Uterus (tissue), 2 donors: ENCODE results near the gene PLA2G3.
A peak's percentile ranks its signal among the peaks of the same experiment; 100 is the strongest.

Experiments used
- POLR2A ChIP-seq, 2 donors: fragments of 450-650 bp; IDR thresholded peaks; one replicate each; pipeline ENCODE4 v1.6.1; 2016; ENCODE audit warnings: antibody characterized with exemption in 2 of 2, mild to moderate bottlenecking in 1 of 2, moderate library complexity in 1 of 2
- TF ChIP-seq, protein P1 (sequence below), 4 experiments: fragments of 200-600 bp in 2 of 4; fragments of 450-650 bp in 2 of 4; sonication (generic) in 2 of 4; IDR thresholded peaks; one replicate each; pipeline ENCODE4 v1.5.1; 2016 to 2019; ENCODE audit warnings: antibody characterized with exemption in 4 of 4, mild to moderate bottlenecking in 2 of 4, moderate library complexity in 1 of 4

DNA sequence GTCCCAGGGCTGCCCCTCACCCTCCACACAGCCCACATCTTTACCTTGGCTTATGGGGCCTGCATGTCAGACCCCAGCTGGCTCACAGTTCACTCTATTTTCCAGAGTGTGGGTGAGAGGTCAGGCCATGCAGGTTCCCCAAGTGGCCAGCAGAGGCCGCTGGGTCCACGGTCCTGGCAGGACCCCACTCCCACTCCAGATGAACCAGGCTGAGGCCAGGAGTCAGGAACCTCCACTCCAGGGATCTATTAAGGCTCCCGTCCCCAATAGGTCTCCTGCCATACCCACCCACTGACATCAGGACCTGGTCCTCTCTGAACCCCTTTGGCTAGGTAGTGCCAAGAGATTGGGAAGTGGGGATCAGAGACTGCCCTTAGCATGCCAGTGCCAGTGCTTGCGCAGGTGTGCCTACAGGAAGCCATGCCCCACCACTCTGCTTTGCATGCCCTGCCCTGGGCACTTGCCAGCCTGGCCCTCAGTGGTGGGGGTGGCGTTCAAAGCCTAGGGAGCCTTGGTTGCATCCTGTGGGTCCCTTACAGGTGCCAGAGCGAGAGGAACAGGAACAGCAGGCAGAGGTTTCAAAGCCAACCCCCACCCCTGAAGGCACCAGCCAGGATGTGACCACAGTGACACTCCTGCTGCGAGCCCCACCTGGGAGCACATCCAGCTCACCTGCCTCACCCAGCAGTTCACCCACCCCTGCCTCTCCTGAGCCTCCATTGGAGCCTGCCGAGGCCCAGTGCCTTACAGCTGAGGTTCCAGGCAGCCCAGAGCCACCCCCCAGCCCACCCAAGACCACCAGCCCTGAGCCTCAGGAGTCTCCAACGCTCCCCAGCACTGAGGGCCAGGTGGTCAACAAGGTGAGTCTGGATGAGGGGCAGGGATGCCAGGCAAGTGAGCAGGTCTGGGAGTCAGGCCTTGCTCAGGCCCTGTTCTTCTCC is 50.9 kb downstream of the PLA2G3 start:
- TF ChIP-seq, protein P1, sequence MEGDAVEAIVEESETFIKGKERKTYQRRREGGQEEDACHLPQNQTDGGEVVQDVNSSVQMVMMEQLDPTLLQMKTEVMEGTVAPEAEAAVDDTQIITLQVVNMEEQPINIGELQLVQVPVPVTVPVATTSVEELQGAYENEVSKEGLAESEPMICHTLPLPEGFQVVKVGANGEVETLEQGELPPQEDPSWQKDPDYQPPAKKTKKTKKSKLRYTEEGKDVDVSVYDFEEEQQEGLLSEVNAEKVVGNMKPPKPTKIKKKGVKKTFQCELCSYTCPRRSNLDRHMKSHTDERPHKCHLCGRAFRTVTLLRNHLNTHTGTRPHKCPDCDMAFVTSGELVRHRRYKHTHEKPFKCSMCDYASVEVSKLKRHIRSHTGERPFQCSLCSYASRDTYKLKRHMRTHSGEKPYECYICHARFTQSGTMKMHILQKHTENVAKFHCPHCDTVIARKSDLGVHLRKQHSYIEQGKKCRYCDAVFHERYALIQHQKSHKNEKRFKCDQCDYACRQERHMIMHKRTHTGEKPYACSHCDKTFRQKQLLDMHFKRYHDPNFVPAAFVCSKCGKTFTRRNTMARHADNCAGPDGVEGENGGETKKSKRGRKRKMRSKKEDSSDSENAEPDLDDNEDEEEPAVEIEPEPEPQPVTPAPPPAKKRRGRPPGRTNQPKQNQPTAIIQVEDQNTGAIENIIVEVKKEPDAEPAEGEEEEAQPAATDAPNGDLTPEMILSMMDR (IDR thresholded peaks at IDR 0.05), result peak; percentile 73 to 88 (median 78)
- no peak for TF ChIP-seq POLR2A (IDR thresholded peaks at IDR 0.05)
